Loucy (cell line): ENCODE results near the gene ZNF500.

Experiments
- H2AFZ ChIP-seq: fragments of 200-600 bp; sonication (generic); 2 replicates; pipeline ENCODE4 v1.6.0; 2016; ENCODE audit warnings: antibody characterized with exemption, mild to moderate bottlenecking, low read length, moderate library complexity
- H3F3A ChIP-seq: fragments of 200-600 bp; 2 replicates; pipeline ENCODE4 v1.6.0; 2016; ENCODE audit warnings: antibody characterized with exemption, low read depth, mild to moderate bottlenecking
- H3K27me3 ChIP-seq: fragments of 200-600 bp; sonication (generic); 2 replicates; pipeline ENCODE4 v1.6.1; 2014; ENCODE audit warnings: low read length, mild to moderate bottlenecking; ENCODE audit not compliant: insufficient read depth, poor library complexity, severe bottlenecking
- H3K36me3 ChIP-seq: fragments of 200-600 bp; sonication (generic); 2 replicates; pipeline ENCODE4 v1.6.1; 2016; ENCODE audit warnings: low read length; ENCODE audit not compliant: insufficient read depth
- H3K4me1 ChIP-seq: fragments of 200-600 bp; sonication (generic); 2 replicates; pipeline ENCODE4 v1.5.1; 2014; ENCODE audit warnings: low read length, mild to moderate bottlenecking; ENCODE audit not compliant: insufficient read depth, poor library complexity, severe bottlenecking
- H3K4me2 ChIP-seq: fragments of 200-600 bp; sonication (generic); 2 replicates; pipeline ENCODE4 v1.6.0; 2014; ENCODE audit warnings: antibody characterized with exemption, low read length, low read depth, mild to moderate bottlenecking; ENCODE audit not compliant: poor library complexity, severe bottlenecking
- H3K4me3 ChIP-seq: fragments of 200-600 bp; sonication (generic); 2 replicates; pipeline ENCODE4 v1.5.1; 2014; ENCODE audit warnings: low read length, mild to moderate bottlenecking, mixed read lengths; ENCODE audit not compliant: poor library complexity, severe bottlenecking
- H3K79me2 ChIP-seq: fragments of 200-600 bp; sonication (generic); 2 replicates; pipeline ENCODE4 v1.6.1; 2014; ENCODE audit warnings: low read length; ENCODE audit not compliant: insufficient read depth
- H3K9ac ChIP-seq: fragments of 200-600 bp; sonication (generic); 2 replicates; pipeline ENCODE4 v1.6.0; 2014; ENCODE audit warnings: mild to moderate bottlenecking, low read depth, low read length, moderate library complexity; ENCODE audit not compliant: poor library complexity, severe bottlenecking
- H3K9me2 ChIP-seq: fragments of 200-600 bp; sonication (generic); replicated peaks from 2 replicates; pipeline ENCODE4 v1.6.1; 2016; ENCODE audit warnings: low read depth, low read length, mixed read lengths
- H3K9me3 ChIP-seq: fragments of 200-600 bp; sonication (generic); 2 replicates; pipeline ENCODE4 v1.6.1; 2014; ENCODE audit warnings: mild to moderate bottlenecking, antibody characterized with exemption, low read length, low read depth; ENCODE audit not compliant: insufficient read depth
- H4K20me1 ChIP-seq: fragments of 200-600 bp; sonication (generic); 2 replicates; pipeline ENCODE4 v1.6.0; 2014; ENCODE audit warnings: antibody characterized with exemption, low read length, mild to moderate bottlenecking; ENCODE audit not compliant: insufficient read depth, poor library complexity, severe bottlenecking
- EZH2phosphoT487 ChIP-seq: fragments of 200-600 bp; IDR thresholded peaks from 2 replicates; pipeline ENCODE4 v1.6.1; 2018; ENCODE audit warnings: antibody characterized with exemption, mild to moderate bottlenecking, moderate library complexity, borderline replicate concordance
- TF ChIP-seq, protein P1 (sequence below): fragments of 200-600 bp; sonication (generic); conservative IDR thresholded peaks from 2 replicates; pipeline ENCODE4 v1.5.1; 2014; ENCODE audit warnings: mild to moderate bottlenecking, antibody characterized with exemption, low read length

Gene ZNF500

DNA sequence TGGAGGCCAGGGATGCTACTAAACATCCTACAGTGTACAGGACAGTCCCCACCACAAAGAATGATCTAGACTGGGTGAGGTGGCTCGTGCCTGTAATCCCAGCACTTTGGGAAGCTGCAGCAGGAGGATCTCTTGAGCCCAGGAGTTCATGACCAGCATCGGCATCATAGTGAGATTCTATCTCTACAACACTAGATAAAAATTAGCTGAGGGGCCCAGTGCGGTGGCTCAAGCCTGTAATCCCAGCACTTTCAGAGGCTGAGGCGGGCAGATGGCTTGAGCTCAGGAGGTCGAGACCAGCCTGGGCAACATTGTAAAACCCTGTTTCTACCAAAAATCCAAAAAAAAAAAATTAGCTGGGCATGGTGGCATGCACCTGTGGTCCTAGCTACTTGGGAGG is 5.4 kb upstream of the ZNF500 start:
- Histone ChIP-seq H4K20me1 (no peaks in the 10 kb centered on the region), H3K4me1 (no peaks in the 10 kb centered on the region), H3K4me3 (no peak overlapping the region), H3K4me2 (no peak overlapping the region), H3F3A (no peaks in the 10 kb centered on the region), H3K9me3 (no peaks in the 10 kb centered on the region), H3K9me2 (no peaks in the 10 kb centered on the region), H3K27me3 (no peaks in the 10 kb centered on the region), H3K79me2 (no peaks in the 10 kb centered on the region), H3K9ac (no peak overlapping the region), H3K36me3 (no peaks in the 10 kb centered on the region), H2AFZ (no peak overlapping the region)
- TF ChIP-seq, protein P1, sequence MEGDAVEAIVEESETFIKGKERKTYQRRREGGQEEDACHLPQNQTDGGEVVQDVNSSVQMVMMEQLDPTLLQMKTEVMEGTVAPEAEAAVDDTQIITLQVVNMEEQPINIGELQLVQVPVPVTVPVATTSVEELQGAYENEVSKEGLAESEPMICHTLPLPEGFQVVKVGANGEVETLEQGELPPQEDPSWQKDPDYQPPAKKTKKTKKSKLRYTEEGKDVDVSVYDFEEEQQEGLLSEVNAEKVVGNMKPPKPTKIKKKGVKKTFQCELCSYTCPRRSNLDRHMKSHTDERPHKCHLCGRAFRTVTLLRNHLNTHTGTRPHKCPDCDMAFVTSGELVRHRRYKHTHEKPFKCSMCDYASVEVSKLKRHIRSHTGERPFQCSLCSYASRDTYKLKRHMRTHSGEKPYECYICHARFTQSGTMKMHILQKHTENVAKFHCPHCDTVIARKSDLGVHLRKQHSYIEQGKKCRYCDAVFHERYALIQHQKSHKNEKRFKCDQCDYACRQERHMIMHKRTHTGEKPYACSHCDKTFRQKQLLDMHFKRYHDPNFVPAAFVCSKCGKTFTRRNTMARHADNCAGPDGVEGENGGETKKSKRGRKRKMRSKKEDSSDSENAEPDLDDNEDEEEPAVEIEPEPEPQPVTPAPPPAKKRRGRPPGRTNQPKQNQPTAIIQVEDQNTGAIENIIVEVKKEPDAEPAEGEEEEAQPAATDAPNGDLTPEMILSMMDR, result no peak
- no peak for TF ChIP-seq EZH2phosphoT487

GRCh38 chr16:4771646-4772045 is 4.7 kb upstream of the ZNF500 start:
- Histone ChIP-seq H3K4me1 (no peaks in the 10 kb centered on the region), H3K9ac (no peak overlapping the region), H2AFZ (no peak overlapping the region), H3K9me2 (no peaks in the 10 kb centered on the region), H4K20me1 (no peaks in the 10 kb centered on the region), H3K9me3 (no peaks in the 10 kb centered on the region), H3K4me2 (no peak overlapping the region), H3K79me2 (peaks cover 2% of the 10 kb centered on the region), H3F3A (no peaks in the 10 kb centered on the region), H3K36me3 (no peaks in the 10 kb centered on the region), H3K4me3 (no peak overlapping the region), H3K27me3 (no peaks in the 10 kb centered on the region)
- TF ChIP-seq, protein P1, result no peak
- TF ChIP-seq EZH2phosphoT487, result no peak

GRCh38 chr16:4769306-4769638 is 2.3 kb upstream of the ZNF500 start:
- no peak for TF ChIP-seq EZH2phosphoT487
- TF ChIP-seq, protein P1, result no peak
- H3K9me2 ChIP-seq, result no peaks in the 10 kb centered on the region
- no peaks in the 10 kb centered on the region for H4K20me1 ChIP-seq
- no peaks in the 10 kb centered on the region for H3K36me3 ChIP-seq
- H3K4me3 ChIP-seq, result no peak overlapping the region
- H2AFZ ChIP-seq, result 0 out of 2 replicates have a peak overlapping the region, but pooled peaks have one; percentile 27
- no peak overlapping the region for H3K9ac ChIP-seq
- no peaks in the 10 kb centered on the region for H3K9me3 ChIP-seq
- no peaks in the 10 kb centered on the region for H3K27me3 ChIP-seq
- no peak overlapping the region for H3K4me2 ChIP-seq
- no peaks in the 10 kb centered on the region for H3F3A ChIP-seq
- no peaks in the 10 kb centered on the region for H3K4me1 ChIP-seq
- peaks cover 14% of the 10 kb centered on the region for H3K79me2 ChIP-seq
